Measurements from ENCODE around the gene NEAT1. TPM values are rescaled to one million over a fixed set of nuclear protein-coding genes. Genes with fewer than 3 reads are reported as not detected.

NEAT1 gene
- total RNA-seq, 1 donor from 2014 or later = 411 TPM

DNA sequence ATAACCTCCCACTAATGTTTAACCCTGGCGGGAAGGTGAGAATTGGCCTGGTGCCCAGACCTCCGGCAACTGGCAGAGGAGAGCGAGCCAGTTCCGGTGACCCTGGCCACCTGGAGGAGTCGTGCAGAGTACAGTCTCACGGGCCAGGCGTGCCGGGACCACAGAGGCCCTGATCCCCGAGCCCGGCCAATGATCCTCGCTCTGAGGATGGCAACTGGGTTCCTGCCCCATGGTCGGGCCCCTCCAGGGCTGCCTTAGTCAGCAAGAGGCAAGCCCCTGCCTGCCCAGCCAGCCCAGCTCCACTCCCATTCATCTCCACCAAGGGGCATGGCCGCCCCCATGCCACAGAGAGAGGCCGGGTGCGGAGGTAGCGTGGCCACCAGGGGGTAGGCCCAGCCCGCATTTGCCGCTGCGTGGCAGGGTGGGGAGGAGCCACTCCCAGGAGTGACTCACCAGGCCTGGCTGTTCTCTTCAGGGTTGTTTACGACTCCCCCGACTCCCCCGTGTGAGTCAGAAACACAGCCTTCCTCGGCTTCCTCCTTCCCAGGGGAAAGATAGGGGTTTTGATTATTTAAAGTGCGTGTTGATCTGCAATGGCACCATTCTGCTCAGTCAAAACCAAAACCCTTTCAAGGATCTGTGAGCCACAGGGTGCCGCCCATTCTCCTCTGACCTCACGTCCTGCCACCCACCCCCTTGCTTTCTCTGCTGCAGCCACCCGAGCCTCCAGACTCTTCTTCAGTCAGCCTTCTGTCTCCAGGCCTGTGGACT, 40.4 kb upstream of the NEAT1 start, which contains the start of gene SLC25A45:
TSS of gene SLC25A45 (minus strand) at position 614 of the 771 bp plus-strand sequence. CDS start 695 bp downstream, outside the sequence.
- H3K4me3 Mint-ChIP-seq = peak within 1 kb of the TSS; percentile 83
- peak; percentile 97 for DNase-seq
- no peaks in the 10 kb centered on the region for H3K36me3 Mint-ChIP-seq (ENCODE audit: low read depth)
- peak within 1 kb of the TSS; percentile 96 for H3K27ac Mint-ChIP-seq
- H3K27me3 Mint-ChIP-seq = no peaks in the 10 kb centered on the region
- H3K4me1 Mint-ChIP-seq = peaks cover 40% of the 10 kb centered on the region
- intact Hi-C loops (cut with micrococcal nuclease) = loop anchor here (1.0 kb wide), 7 partner anchors 16 to 128 kb away; partner anchors contain the start of gene NEAT1
- no peaks in the 10 kb centered on the region for H3K9me3 Mint-ChIP-seq

DNA sequence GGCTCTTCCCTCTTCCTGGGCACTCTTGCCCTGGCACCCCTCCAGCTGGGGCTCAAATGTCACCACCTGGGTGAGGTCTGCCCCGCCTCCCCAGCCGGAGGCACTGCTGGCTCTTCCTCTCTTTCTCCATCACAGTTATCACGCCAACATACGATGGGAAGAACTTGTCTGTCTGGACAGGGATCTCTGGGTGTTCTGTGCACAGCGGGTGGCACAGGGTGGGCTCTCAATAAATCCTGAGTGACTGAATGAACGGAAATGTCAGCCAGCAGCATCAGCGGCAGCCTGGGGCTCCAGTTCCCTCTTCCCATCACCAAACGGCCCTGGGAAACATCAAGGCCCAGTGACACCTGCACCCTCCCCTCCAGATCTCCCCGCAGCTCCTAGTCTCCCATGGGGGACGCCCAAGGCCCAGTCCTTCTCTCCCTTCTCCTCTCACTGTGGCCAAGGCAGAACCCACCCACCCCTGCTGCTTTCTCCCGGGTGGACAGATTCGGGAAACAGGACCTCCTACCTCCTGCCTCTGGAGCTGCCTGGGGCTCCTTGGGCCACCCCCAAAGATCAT, 39.7 kb upstream of the NEAT1 start:
- peak overlapping the region; percentile 96 for H3K27ac Mint-ChIP-seq
- H3K27me3 Mint-ChIP-seq = no peaks in the 10 kb centered on the region
- H3K36me3 Mint-ChIP-seq (ENCODE audit: low read depth) = peaks cover 1% of the 10 kb centered on the region
- peak overlapping the region; percentile 83 for H3K4me3 Mint-ChIP-seq
- DNase-seq = no peak
- intact Hi-C loops (cut with micrococcal nuclease) = loop anchor here (1.0 kb wide), 7 partner anchors 17 to 127 kb away; partner anchors contain the start of gene NEAT1
- H3K4me1 Mint-ChIP-seq = peaks cover 40% of the 10 kb centered on the region
- H3K9me3 Mint-ChIP-seq = no peaks in the 10 kb centered on the region

DNA sequence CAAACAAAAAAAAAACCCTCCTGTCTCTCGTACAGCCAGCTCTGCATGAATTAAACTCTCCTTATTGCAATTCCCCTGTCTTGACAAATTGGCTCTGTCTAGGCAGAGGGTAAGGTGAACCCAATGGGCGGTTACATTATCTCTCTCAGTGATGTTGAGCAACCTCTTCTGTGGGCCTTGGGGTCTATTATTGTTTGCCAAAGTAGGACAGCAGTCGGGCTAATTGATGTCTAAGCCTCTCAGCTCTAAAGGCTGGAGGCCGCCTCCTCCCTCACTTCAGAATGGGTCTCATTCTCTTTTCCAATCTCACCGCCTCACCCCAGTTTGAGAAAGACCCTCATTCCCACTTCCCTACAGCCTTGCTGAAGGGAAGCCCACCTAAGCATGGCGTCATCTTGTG, 38.8 kb upstream of the NEAT1 start:
- Mint-ChIP-seq H3K27me3 (no peaks in the 10 kb centered on the region), H3K4me1 (peaks cover 49% of the 10 kb centered on the region), H3K9me3 (no peaks in the 10 kb centered on the region), H3K36me3 (ENCODE audit: low read depth) (peaks cover 7% of the 10 kb centered on the region), H3K4me3 (peak overlapping the region; percentile 83), H3K27ac (peak overlapping the region; percentile 96)
- intact Hi-C loops (cut with micrococcal nuclease) = no loop called here
- no peak for DNase-seq

DNA sequence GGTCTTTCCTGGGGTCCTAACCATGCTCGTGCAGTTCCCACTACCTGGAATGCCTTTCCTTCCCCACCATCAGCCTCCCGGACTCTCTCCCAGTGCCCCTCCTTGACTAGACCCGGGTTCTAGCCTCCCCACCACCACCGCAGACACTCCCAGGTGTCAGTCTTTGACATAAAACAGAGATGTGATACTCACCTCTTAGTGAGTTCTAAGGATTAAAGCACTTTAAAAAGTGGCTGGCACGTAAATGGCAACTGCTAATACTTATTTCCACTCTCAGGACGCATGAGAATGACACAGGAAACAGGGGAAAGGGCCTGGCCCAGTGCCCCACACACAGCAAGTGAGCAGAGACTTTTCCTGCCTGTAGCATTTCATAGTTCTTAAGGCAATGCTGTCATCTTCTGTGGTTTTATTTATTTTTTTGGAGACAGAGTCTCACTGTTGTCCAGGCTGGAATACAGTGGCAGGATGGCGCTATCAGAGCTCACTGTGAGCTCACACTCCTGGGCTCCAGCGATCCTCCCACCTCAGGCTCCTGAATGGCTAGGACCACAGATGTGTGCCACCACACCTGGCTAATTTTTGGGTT, 38.2 kb upstream of the NEAT1 start:
- H3K36me3 Mint-ChIP-seq (ENCODE audit: low read depth) = peaks cover 11% of the 10 kb centered on the region
- peak; percentile 71 for DNase-seq
- peaks cover 54% of the 10 kb centered on the region for H3K4me1 Mint-ChIP-seq

DNA sequence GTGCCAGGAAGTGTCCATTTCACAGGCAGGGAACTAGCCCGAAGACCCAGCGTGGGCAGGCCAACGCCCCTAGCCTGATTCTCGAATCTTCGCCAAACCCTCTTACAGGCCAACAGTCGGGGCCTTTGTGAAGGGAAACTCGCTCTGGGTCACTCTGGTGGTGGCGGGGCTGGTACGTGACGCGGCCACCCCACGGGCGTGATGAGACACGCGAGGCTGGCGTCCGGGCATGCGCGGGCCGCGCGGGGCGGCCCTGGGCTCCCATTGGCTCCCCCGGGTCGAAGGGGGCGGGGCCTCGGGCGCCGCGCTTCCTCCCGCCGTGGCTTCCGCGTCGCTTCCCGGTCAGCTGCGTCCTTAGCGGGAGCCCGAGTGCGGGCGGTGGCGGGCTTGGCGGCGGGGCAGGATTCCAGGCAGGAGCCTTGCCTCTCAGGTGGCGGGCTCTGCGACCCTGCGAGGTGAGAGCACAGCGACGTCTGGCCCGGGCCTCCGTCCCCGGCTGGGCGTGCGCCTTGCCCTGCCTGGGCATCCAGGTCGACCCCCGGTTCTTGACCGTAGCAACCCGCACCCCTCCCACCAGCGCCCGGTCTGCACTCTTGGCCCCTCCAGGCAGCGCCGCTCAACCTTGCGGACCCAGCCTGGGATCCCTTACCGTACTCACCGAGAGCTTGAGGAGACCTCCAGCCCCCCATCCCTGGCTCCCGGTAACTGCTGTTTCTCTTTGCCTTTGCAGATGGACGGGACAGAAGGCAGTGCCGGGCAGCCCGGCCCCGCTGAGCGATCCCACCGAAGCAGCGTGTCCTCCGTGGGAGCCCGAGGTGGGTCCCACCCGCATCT, 36.1 kb upstream of the NEAT1 start, which contains the start of gene FRMD8:
TSS of gene FRMD8 (plus strand) at position 331 of the 834 bp plus-strand sequence. CDS start at position 731, 400 bp downstream.
- peak; percentile 98 for DNase-seq
- peak within 1 kb of the TSS; percentile 83 for H3K4me3 Mint-ChIP-seq
- H3K36me3 Mint-ChIP-seq (ENCODE audit: low read depth) = peaks cover 15% of the 10 kb centered on the region
- intact Hi-C loops (cut with micrococcal nuclease) = no loop called here
- peaks cover 62% of the 10 kb centered on the region for H3K4me1 Mint-ChIP-seq
- peak within 1 kb of the TSS; percentile 96 for H3K27ac Mint-ChIP-seq
- no peaks in the 10 kb centered on the region for H3K9me3 Mint-ChIP-seq
- H3K27me3 Mint-ChIP-seq = no peaks in the 10 kb centered on the region

More for the DNA sequence above, 38.2 kb upstream of the NEAT1 start:
- Mint-ChIP-seq H3K9me3 (no peaks in the 10 kb centered on the region), H3K4me3 (peak overlapping the region; percentile 83), H3K27ac (peak overlapping the region; percentile 96), H3K27me3 (no peaks in the 10 kb centered on the region)
- intact Hi-C loops (cut with micrococcal nuclease) = no loop called here

DNA sequence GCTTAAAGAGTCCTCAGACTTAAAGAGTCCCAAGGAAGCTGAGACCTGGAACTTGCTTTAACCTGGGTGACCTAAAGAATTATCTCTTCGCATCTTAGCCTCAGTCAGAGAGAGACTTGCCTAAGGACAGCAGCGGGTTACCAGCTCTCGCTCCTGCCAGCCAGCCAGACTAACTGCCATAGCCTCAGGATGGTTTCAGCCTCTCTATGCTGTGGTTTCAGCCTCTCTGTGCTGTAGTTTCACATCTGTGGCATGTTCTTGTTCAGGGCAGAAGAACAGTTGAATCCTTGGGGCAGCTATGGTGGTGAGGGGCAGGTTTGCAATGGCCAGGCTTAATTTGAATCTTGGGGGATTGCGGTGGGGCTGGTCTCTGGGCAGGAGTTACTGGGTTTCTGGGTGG, 33.9 kb upstream of the NEAT1 start:
- intact Hi-C loops (cut with micrococcal nuclease) = no loop called here
- Mint-ChIP-seq H3K27me3 (no peaks in the 10 kb centered on the region), H3K9me3 (no peaks in the 10 kb centered on the region), H3K36me3 (ENCODE audit: low read depth) (peaks cover 25% of the 10 kb centered on the region), H3K27ac (peak overlapping the region; percentile 52), H3K4me3 (peak overlapping the region; percentile 83), H3K4me1 (peaks cover 48% of the 10 kb centered on the region)
- no peak for DNase-seq

DNA sequence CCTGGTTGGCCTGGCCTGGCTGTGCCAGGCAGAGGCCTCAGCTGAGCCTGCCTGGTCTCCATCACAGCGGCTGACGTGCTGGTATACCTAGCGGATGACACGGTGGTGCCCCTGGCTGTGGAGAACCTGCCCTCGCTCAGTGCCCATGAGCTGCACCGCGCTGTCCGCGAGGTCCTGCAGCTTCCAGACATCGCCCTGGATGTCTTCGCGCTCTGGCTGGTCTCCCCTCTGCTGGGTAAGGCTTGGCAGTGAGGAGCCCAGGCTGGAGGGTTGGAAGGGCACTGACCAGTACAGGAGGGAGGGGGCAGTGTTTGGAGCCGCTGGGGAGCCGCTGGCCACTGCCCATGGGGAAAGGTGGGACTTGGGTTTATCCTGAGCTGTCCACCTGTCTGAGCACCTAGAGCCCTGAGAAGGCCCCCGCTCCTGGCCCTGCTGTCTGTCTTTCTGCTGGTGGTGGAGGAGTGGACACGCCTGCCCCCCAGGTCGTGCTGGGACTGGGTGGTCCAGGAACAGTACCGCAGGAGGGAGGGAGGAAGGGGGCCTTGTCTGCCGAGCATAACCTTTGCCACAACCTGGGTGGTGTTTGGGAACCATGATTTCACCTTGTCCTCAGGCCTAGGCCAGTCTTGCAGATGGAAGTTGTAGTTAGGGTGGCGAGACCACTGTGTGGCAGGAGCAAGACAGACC, 33.2 kb upstream of the NEAT1 start:
- H3K27me3 Mint-ChIP-seq = no peaks in the 10 kb centered on the region
- peak overlapping the region; percentile 29 for H3K27ac Mint-ChIP-seq
- H3K4me3 Mint-ChIP-seq = peak overlapping the region; percentile 83
- no peak for DNase-seq
- peaks cover 26% of the 10 kb centered on the region for H3K36me3 Mint-ChIP-seq (ENCODE audit: low read depth)
- intact Hi-C loops (cut with micrococcal nuclease) = no loop called here
- peaks cover 40% of the 10 kb centered on the region for H3K4me1 Mint-ChIP-seq
- H3K9me3 Mint-ChIP-seq = no peaks in the 10 kb centered on the region

DNA sequence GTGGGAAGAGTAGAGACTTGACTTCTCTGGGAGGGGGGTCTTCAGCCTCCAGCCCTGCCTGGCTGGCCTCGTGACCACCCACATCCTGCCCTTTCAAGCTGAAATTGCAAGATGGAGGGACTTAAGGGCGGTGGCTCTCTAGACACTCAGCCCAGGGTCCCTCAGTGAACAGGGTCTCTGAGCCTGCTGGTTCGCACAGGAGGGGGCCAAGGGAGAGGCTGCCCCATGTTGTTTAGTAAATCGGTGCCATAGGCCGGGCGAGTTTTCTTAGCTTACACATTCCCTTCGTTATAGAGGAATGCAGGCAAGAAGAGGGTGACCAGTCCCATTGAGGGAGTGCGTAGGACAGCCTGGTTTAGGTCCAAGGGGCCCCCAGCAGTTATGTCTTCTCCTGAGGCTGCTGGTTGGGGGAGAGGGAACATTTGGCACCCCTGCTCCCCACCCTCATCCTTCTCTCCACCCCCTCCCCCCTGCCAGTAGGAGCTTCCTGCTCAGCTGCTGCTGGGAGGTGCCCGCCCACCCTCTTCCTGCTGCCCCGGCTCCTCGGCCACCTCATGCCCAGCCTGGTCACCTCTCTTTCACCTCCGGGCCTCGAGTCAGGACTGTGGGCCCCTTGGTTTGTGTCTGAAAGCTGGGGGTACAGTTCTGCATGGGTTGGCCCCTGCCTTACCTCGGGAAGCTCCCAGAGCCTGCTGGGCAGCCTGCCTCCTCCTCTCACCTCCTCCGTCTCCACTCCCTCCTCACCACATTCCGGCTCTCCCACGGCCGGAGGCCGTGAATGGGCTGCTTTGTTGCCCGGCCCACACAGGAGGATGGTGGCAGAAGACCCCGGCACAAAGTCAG, 32.3 kb upstream of the NEAT1 start:
- Mint-ChIP-seq H3K9me3 (no peaks in the 10 kb centered on the region), H3K4me1 (peaks cover 32% of the 10 kb centered on the region), H3K27ac (peak overlapping the region; percentile 63), H3K27me3 (no peaks in the 10 kb centered on the region), H3K4me3 (peak overlapping the region; percentile 55), H3K36me3 (ENCODE audit: low read depth) (peaks cover 26% of the 10 kb centered on the region)
- intact Hi-C loops (cut with micrococcal nuclease) = no loop called here
- DNase-seq = no peak

DNA sequence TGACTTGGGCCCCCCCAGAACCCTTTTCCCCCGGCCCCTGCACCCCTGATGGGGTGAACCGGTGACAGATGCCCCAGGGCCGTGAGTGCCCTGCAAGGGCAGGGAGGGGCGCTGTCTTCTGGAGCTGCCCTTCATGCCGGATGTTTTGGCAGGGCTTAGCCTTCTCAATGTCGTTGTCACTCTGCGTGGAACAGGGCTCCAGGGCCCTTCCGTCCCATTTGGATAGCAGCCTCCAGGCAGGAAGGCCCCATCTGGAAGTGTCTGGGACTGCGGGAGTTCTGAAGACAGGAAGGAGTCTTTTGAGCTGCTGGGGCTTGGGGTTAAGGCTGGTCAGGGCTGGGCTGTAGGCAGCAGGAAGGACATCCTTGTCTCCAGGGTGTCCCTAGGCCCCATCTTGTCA, 31.6 kb upstream of the NEAT1 start:
- Mint-ChIP-seq H3K4me1 (peaks cover 29% of the 10 kb centered on the region), H3K4me3 (peak overlapping the region; percentile 55), H3K27me3 (no peaks in the 10 kb centered on the region), H3K36me3 (ENCODE audit: low read depth) (peaks cover 28% of the 10 kb centered on the region), H3K9me3 (no peaks in the 10 kb centered on the region), H3K27ac (no peak overlapping the region)
- intact Hi-C loops (cut with micrococcal nuclease) = no loop called here
- no peak for DNase-seq

DNA sequence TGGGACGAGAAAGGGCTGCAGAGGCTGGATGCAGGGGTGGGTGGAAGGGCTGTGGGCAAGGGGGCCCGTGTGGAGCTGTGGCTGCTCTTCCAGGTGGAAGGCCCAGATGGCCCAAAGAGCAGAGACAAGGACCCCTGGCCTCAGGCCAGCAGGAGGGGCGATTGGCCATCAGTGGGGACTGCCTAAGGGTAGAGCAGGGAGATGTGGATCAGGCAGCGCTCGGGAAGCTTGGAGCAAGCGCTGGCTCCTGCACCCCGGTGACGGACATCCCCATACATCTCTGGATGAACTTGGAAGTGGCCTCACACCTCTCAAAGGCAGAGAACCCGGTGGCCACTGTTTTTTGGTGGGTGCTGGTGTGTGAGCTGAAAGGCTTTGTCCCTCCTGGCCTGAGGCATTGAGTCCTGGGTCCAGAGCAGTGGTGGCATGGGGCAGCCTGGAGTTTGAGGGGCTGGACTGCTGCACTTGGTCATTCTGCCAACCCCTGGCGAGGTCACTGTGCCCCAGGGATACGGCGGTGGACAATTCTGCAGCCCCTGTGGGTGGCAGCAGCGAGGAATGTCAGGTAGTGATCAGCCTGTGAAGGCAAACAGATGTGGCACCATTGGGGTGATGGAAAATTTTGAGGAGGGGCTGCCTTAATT, 30.3 kb upstream of the NEAT1 start:
- no peak for DNase-seq
- H3K36me3 Mint-ChIP-seq (ENCODE audit: low read depth) = peaks cover 32% of the 10 kb centered on the region
- H3K27ac Mint-ChIP-seq = peak overlapping the region; percentile 30
- H3K4me3 Mint-ChIP-seq = no peak overlapping the region
- intact Hi-C loops (cut with micrococcal nuclease) = no loop called here
- peaks cover 26% of the 10 kb centered on the region for H3K4me1 Mint-ChIP-seq
- H3K9me3 Mint-ChIP-seq = no peaks in the 10 kb centered on the region
- no peaks in the 10 kb centered on the region for H3K27me3 Mint-ChIP-seq

DNA sequence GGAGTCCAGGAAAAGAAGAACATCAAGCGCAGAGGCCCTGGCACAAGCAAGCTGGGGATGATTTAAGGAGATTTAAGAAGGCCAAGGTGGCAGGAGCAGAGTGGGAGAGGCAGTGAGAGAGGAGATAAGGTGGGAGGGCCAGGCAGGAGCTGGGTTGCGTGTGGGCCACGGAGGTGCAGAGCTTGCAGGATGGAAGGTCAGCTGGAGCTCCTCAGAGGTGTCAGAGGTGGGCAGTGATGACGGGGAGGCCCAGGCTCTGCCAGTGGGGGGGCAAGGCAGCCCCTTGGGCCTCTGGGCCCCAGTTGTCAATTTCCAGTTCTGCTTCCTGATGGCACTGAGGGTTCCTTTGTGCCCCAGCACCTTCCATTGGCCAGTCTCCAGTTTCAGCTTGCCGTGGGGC, 29.7 kb upstream of the NEAT1 start:
- H3K27ac Mint-ChIP-seq = peak overlapping the region; percentile 7
- intact Hi-C loops (cut with micrococcal nuclease) = no loop called here
- no peaks in the 10 kb centered on the region for H3K9me3 Mint-ChIP-seq

DNA sequence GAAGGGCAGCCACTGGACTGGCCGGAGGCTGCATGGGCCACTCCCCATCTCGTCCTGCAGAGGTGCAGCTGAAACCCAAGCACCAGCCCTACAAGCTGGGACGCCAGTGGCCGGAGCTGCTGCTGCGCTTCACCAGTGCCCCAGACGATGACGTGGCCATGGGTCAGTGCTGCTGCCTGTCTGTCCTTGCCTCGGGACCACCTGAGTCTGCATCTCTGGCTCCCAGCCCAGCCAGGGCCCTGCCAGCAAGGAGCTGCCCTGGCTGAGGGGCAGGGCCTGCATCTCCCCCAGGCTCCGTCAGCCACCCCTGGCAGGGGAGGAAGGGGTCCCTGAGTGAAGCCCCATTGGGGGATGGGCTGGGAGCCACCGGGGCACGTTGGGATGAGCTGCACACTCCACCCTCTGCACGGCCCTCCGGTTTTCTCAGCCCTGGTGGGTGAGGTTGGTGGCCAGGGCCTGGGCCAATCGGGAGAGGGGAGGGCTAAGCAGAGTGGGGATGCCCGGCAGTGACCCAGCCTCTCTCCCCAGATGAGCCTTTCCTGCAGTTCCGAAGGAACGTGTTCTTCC, 29.0 kb upstream of the NEAT1 start:
- Mint-ChIP-seq H3K9me3 (no peaks in the 10 kb centered on the region), H3K4me1 (peaks cover 21% of the 10 kb centered on the region), H3K27ac (no peak overlapping the region), H3K27me3 (no peaks in the 10 kb centered on the region), H3K36me3 (ENCODE audit: low read depth) (peaks cover 35% of the 10 kb centered on the region), H3K4me3 (no peak overlapping the region)
- no peak for DNase-seq
- intact Hi-C loops (cut with micrococcal nuclease) = no loop called here

More for the DNA sequence above, 29.7 kb upstream of the NEAT1 start:
- no peak for DNase-seq
- no peak overlapping the region for H3K4me3 Mint-ChIP-seq
- no peaks in the 10 kb centered on the region for H3K27me3 Mint-ChIP-seq
- peaks cover 32% of the 10 kb centered on the region for H3K36me3 Mint-ChIP-seq (ENCODE audit: low read depth)
- H3K4me1 Mint-ChIP-seq = peaks cover 27% of the 10 kb centered on the region

All from activated CD4-positive, alpha-beta T cell treated with anti-CD3 and anti-CD28 coated beads, Interleukin-2, amount 10 ng/mL, durations not matched to agents 24 days and 14 days (primary cell).